Measurements from ENCODE around the gene PKDCC. TPM values are rescaled to one million over a fixed set of nuclear protein-coding genes. Genes with fewer than 3 reads are reported as not detected.

PKDCC gene
- total RNA-seq (2022; extraction: Qiagen RNA extraction): 20.4 to 26.2 TPM (median 22.4 TPM) in 5 replicates

GRCh38 chr2:42047488-42048298, at the start of gene PKDCC:
TSS of gene PKDCC (plus strand) at chr2:42048021. CDS start at chr2:42048200, 179 bp downstream.

Other genes starting within 250 kb of the PKDCC start
- 22.2 to 29.7 TPM (median 24.1 TPM) in 5 replicates for gene EML4, start 121.3 kb downstream of the PKDCC start, total RNA-seq (2022; extraction: Qiagen RNA extraction)

Measured in A549 treated with AZD2906 at 1 μM for 4 hours (cell line).